HL-60 (cell line): Measurements from ENCODE around the gene PGA4.
"Not testable (repeated sequence)": the region's sequence is repeated elsewhere in the genome, so short reads cannot be mapped to it uniquely, and the experiment has no call there.

ENCODE experiments used
- DNase-seq, 2 experiments: peaks; one replicate each; pipeline ENCODE4 v3.0.0-alpha.2; 2010 to 2020; ENCODE audit warnings: low read depth in 1 of 2, low spot score in 1 of 2
- H3K27ac ChIP-seq: fragments of 250-450 bp; sonication (Bioruptor Pico); replicated peaks from 2 replicates; pipeline ENCODE4 v1.5.1; 2020; ENCODE audit warnings: mild to moderate bottlenecking, moderate library complexity
- H3K27me3 ChIP-seq: fragments of 250-450 bp; sonication (Bioruptor Pico); 2 replicates; pipeline ENCODE4 v1.5.1; 2021; ENCODE audit warnings: mild to moderate bottlenecking, moderate library complexity; ENCODE audit not compliant: insufficient read depth, poor library complexity, severe bottlenecking
- H3K4me3 ChIP-seq: replicated peaks from 2 replicates; pipeline ENCODE4 v1.5.1; 2011; ENCODE audit warnings: mild to moderate bottlenecking, control low read depth, low read length; ENCODE audit not compliant: insufficient read depth
- SPI1 ChIP-seq: IDR thresholded peaks from 2 replicates; pipeline ENCODE4 v1.6.1; 2012; ENCODE audit warnings: low read depth, mild to moderate bottlenecking, borderline replicate concordance
- TF ChIP-seq, protein P1 (sequence below): IDR thresholded peaks from one replicate; pipeline ENCODE4 v1.5.1; 2011; ENCODE audit warnings: low read length, control low read depth, inconsistent platforms; ENCODE audit not compliant: insufficient read depth
- TF ChIP-seq, protein P2 (sequence below): IDR thresholded peaks from 2 replicates; pipeline ENCODE4 v1.6.1; 2012; ENCODE audit warnings: low read depth; ENCODE audit not compliant: insufficient replicate concordance

PGA4 gene

DNA sequence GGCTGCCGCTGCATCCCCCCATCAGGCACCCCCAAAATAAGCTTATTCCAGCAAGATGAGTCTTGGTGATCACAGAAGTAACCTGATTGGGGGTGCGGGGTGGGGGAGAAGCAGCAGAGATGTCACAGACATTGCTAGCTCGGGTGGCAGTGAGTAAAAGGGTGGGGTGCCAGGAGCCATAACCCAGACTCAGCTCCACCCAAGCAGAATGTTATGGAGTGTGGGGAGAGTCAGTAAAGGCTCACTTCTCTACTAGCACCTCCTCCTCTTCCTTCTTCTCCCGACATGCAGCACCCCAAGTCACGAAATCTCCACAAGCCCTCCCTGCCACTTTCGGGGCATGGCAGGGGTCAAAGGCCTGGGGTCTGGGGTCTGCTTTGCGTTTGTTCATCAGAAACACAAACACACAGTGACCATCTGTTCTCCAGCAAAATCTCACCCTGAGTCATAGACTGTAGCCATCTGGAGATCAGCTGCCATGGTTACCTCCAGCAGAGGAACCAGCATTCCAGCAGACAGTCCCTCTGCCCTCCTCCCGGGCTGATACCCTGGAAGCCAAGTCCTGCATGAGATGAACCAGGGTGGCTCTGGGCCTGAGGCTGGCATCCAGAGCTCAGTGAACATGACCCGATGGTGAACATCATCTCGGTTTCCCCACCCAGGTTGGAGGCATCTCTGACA is 23.3 kb downstream of the PGA4 start:
- H3K27me3 ChIP-seq, H3K27ac ChIP-seq, H3K4me3 ChIP-seq, DNase-seq: not testable (repeated sequence)

DNA sequence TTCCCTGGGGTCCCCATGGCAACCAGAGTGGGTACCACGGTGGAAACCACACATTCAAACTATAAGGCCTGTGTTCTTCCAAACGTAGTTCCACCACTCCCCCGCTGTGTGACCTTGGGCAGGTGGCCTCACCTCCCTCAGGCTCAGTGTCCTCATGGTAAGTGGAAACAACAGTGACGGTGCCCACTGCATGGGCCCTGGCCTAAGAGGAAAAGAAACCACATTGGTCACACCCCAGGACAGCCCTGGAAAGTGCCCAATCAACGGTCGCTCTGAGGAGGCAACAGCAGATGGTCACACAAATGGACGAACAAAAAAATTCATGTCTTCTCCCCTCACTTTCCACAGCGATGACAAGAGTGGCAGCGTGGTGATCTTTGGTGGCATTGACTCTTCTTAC is 25.9 kb downstream of the PGA4 start:
- not testable (repeated sequence) for DNase-seq, H3K27me3 ChIP-seq, H3K27ac ChIP-seq, H3K4me3 ChIP-seq

DNA sequence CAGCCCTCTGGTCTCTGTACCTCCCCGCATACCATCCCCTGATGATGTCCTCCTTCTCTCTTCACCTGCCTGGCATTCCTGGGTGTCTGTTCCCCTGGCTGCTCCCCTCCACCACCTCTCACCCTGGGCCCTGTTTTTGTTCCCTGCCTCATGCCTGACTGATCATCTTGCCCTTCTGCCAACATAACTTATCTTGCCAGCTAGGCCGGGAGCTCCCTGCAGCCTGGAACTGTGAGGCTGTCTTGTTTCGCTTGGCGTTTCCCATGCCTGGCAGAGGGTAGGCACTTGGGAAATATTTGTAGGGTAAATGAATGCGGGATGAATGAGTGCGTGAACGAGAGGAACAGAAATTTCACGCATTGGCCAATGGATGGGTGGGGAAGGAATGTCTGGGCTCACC is 27.1 kb downstream of the PGA4 start:
- H3K4me3 ChIP-seq, DNase-seq, H3K27ac ChIP-seq, H3K27me3 ChIP-seq: not testable (repeated sequence)

DNA sequence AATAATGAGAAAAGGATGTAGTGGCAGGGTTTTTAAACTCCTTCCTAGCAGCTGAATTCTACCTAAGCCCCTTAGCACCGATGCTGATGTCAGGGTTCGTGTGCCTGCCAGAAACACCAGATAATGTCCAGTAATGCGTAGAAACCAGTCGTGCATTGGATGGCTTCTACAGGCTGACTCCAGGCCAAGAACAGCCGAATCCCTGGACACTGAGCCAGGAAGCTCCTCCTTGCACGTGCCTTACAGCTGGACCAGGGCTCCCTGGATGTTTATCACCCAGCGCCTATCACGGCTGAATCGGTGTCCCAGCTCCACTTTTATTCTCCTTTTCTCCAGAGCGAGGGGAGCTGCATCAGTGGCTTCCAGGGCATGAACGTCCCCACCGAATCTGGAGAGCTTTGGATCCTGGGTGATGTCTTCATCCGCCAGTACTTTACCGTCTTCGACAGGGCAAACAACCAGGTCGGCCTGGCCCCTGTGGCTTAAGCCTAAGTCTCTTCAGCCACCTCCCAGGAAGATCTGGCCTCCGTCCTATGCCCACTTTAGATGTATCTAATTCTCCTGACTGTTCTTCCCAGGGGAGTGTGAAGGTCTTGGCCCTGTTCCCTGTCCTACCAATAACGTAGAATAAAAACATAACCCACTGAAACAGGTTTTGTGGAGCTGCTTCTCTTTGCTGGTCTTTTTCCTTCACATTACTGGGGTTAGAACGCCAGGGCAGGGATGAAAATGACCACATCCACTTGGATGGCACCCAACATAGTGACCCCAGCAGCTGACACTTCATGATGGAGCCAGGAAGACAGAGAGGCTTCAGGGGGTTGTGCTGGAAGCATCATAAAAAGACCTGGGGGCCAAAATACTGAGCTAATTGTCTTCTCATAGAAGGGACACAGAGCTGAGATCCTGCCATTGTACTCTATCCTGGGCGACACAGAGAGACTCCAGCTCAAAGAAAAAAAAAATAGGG is 28.9 kb downstream of the PGA4 start:
- DNase-seq, H3K4me3 ChIP-seq, H3K27ac ChIP-seq, H3K27me3 ChIP-seq: not testable (repeated sequence)

DNA sequence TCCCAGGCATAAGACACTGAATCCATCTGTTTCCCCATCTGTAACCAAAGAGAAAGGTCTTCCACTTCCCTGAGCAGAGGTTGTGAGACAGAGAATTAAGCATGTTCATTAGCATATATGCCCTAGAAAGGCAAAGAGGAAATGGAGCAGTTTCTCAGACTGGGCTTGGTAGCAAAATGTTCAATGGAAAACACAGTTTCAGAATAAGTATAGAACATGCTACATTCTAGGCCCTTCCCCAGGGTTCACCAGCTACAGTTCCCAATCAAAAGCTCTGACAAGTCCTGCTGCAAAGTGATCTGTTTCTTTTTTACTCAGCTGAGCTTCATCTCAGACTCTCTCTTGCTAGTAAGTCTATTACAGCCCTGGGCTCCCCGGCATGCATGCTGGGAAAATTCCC is 30.2 kb downstream of the PGA4 start:
- H3K27ac ChIP-seq, H3K4me3 ChIP-seq, H3K27me3 ChIP-seq, DNase-seq: not testable (repeated sequence)

DNA sequence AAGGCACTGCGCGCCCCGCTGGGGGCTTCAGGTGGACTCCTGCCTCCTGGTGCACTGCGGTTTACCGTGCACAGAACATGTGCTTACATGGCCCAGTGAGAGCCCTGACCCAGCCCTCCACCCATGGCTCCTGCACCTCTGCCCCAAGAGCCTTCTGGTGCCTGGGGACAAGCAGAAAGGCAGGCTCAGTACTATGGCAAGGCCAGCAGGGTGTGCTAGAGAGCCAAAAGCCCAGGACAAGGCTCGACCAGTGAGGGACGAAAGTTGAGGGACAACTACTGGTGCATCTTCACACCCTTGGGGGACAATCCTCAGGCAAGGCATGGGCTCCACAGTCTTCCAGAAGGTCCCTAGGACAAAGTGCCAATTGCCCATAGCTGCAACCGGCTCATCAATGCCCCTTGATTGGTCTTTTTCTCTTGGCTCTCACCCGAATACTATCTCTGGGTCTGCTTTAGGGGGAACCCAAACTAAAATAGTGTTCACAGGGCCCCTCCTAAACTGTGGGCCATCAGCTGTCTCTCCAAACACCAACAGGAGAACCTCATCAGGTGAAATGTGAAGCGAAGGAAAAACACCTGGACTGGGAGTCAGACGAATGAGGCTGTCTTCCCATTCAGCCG is 32.4 kb downstream of the PGA4 start:
- Histone ChIP-seq H3K27me3 (no peaks in the 10 kb centered on the region), H3K4me3 (no peak overlapping the region), H3K27ac (no peak overlapping the region)
- peak; percentile 43 to 69 for DNase-seq
- TF ChIP-seq, protein P1, sequence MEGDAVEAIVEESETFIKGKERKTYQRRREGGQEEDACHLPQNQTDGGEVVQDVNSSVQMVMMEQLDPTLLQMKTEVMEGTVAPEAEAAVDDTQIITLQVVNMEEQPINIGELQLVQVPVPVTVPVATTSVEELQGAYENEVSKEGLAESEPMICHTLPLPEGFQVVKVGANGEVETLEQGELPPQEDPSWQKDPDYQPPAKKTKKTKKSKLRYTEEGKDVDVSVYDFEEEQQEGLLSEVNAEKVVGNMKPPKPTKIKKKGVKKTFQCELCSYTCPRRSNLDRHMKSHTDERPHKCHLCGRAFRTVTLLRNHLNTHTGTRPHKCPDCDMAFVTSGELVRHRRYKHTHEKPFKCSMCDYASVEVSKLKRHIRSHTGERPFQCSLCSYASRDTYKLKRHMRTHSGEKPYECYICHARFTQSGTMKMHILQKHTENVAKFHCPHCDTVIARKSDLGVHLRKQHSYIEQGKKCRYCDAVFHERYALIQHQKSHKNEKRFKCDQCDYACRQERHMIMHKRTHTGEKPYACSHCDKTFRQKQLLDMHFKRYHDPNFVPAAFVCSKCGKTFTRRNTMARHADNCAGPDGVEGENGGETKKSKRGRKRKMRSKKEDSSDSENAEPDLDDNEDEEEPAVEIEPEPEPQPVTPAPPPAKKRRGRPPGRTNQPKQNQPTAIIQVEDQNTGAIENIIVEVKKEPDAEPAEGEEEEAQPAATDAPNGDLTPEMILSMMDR, result peak; percentile 99
- TF ChIP-seq, protein P2, sequence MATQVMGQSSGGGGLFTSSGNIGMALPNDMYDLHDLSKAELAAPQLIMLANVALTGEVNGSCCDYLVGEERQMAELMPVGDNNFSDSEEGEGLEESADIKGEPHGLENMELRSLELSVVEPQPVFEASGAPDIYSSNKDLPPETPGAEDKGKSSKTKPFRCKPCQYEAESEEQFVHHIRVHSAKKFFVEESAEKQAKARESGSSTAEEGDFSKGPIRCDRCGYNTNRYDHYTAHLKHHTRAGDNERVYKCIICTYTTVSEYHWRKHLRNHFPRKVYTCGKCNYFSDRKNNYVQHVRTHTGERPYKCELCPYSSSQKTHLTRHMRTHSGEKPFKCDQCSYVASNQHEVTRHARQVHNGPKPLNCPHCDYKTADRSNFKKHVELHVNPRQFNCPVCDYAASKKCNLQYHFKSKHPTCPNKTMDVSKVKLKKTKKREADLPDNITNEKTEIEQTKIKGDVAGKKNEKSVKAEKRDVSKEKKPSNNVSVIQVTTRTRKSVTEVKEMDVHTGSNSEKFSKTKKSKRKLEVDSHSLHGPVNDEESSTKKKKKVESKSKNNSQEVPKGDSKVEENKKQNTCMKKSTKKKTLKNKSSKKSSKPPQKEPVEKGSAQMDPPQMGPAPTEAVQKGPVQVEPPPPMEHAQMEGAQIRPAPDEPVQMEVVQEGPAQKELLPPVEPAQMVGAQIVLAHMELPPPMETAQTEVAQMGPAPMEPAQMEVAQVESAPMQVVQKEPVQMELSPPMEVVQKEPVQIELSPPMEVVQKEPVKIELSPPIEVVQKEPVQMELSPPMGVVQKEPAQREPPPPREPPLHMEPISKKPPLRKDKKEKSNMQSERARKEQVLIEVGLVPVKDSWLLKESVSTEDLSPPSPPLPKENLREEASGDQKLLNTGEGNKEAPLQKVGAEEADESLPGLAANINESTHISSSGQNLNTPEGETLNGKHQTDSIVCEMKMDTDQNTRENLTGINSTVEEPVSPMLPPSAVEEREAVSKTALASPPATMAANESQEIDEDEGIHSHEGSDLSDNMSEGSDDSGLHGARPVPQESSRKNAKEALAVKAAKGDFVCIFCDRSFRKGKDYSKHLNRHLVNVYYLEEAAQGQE, result no peak

DNA sequence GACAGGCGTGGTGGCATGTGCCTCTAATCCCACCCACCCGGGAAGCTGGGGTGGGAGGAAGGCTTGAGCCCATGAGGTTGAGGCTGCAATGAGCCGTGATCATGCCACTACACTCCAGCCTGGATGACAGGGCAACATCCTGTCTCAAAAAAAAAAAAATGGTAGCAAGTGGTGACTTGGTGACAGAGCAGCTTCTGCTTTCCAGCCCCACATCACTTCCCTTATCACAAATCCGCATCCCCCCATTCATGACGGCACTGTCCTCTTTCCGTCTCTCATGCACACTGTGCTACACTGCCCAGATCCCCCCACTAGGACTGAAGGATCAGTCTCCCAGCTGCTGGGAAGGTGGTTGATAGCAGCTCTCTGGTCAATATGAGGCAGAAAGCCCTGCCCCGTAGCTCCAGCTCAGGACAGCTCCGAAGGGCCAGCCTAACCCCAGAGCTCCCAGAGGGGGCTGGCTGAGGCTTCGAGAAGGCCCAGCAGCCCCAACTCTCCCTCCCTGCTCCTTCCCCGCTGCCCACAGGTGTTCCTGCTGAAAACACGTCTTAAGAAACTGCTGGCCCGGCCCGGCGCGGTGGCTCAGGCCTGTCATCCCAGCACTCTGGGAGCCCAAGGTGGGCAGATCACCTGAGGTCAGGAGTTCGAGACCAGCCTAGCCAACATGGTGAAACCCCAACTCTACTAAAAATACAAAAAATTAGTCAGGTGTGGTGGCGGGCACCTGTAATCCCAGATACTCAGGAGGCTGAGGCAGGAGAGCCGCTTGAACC is 34.7 kb downstream of the PGA4 start:
- no peak overlapping the region for H3K4me3 ChIP-seq
- peak; percentile 69 for TF ChIP-seq SPI1
- TF ChIP-seq, protein P1, result no peak
- H3K27ac ChIP-seq, result no peak overlapping the region
- no peaks in the 10 kb centered on the region for H3K27me3 ChIP-seq
- peak; percentile 17 to 42 for DNase-seq
